Stimulated activated CD4-positive, alpha-beta T cell treated with anti-CD3 and anti-CD28 coated beads, Interleukin-4, amount 100 ng/mL, for 4 hours (primary cell): ENCODE measurements around the gene COMT.

Experiments used
- DNase-seq, 2 experiments: peaks; one replicate each; pipeline ENCODE4 v3.0.0-alpha.2; 2020

COMT gene

GRCh38 chr22:19958083-19959042 is 16.8 kb downstream of the COMT start:
- DNase-seq, result no peak

GRCh38 chr22:19959043-19959586 is 17.5 kb downstream of the COMT start:
- no peak for DNase-seq

- DNase-seq, result no peak
Observed at GRCh38 chr22:19959587-19960490, 18.3 kb downstream of the COMT start.

- DNase-seq, result no peak
Observed at GRCh38 chr22:19960491-19961200, 19.1 kb downstream of the COMT start.

- DNase-seq, result no peak
Observed at GRCh38 chr22:19961201-19961580, 19.6 kb downstream of the COMT start.

- DNase-seq, result no peak
Observed at GRCh38 chr22:19961868-19962245, 20.3 kb downstream of the COMT start.

- DNase-seq, result peak; percentile 48 to 52
Observed at GRCh38 chr22:19962246-19962908, 20.8 kb downstream of the COMT start.

GRCh38 chr22:19962909-19963806 is 21.6 kb downstream of the COMT start:
- DNase-seq, result no peak

GRCh38 chr22:19963863-19964642 is 22.5 kb downstream of the COMT start:
- DNase-seq, result no peak

- no peak for DNase-seq
Observed at GRCh38 chr22:19964701-19965386, 23.3 kb downstream of the COMT start.

GRCh38 chr22:19965771-19966709 is 24.5 kb downstream of the COMT start:
- DNase-seq, result no peak

- no peak for DNase-seq
Observed at GRCh38 chr22:19966908-19967750, 25.6 kb downstream of the COMT start.

- DNase-seq, result no peak
Observed at GRCh38 chr22:19967850-19968449, 26.4 kb downstream of the COMT start.

GRCh38 chr22:19968450-19968891 is 26.9 kb downstream of the COMT start:
- DNase-seq, result no peak

GRCh38 chr22:19969141-19969928 is 27.8 kb downstream of the COMT start:
- DNase-seq, result no peak

- DNase-seq, result no peak
Observed at GRCh38 chr22:19970031-19970478, 28.5 kb downstream of the COMT start.
